ENCODE data around the gene GPRIN1. TPM values are rescaled to one million over a fixed set of nuclear protein-coding genes. Genes with fewer than 3 reads are reported as not detected.

Gene GPRIN1
- total RNA-seq, 2 donors from 2014 or later, result 0.22 to 0.79 TPM

- DNase-seq (ENCODE audit: low spot score), result no peak
- peaks cover 7 to 16% of the 10 kb centered on the region in 2 donors for H3K27me3 ChIP-seq
- H3K9me3 ChIP-seq, result no peaks in the 10 kb centered on the region
- peaks cover 0 to 32% of the 10 kb centered on the region in 2 donors for H3K4me1 ChIP-seq
- H3K4me3 ChIP-seq, result no peak overlapping the region
- H3K27ac ChIP-seq, result no peak overlapping the region
- H3K36me3 ChIP-seq, result no peaks in the 10 kb centered on the region
- TF ChIP-seq, protein P1, sequence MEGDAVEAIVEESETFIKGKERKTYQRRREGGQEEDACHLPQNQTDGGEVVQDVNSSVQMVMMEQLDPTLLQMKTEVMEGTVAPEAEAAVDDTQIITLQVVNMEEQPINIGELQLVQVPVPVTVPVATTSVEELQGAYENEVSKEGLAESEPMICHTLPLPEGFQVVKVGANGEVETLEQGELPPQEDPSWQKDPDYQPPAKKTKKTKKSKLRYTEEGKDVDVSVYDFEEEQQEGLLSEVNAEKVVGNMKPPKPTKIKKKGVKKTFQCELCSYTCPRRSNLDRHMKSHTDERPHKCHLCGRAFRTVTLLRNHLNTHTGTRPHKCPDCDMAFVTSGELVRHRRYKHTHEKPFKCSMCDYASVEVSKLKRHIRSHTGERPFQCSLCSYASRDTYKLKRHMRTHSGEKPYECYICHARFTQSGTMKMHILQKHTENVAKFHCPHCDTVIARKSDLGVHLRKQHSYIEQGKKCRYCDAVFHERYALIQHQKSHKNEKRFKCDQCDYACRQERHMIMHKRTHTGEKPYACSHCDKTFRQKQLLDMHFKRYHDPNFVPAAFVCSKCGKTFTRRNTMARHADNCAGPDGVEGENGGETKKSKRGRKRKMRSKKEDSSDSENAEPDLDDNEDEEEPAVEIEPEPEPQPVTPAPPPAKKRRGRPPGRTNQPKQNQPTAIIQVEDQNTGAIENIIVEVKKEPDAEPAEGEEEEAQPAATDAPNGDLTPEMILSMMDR (IDR thresholded peaks at IDR 0.05), result no peak
Observed at GRCh38 chr5:176624938-176625337, 15.0 kb upstream of the GPRIN1 start.

GRCh38 chr5:176624142-176624541 lies 14.2 kb upstream of the GPRIN1 start:
- Histone ChIP-seq H3K9me3 (no peaks in the 10 kb centered on the region), H3K4me3 (no peak overlapping the region), H3K27me3 (peaks cover 11 to 16% of the 10 kb centered on the region in 2 donors), H3K4me1 (peaks cover 0 to 32% of the 10 kb centered on the region in 2 donors), H3K27ac (no peak overlapping the region), H3K36me3 (no peaks in the 10 kb centered on the region)
- no peak for DNase-seq (ENCODE audit: low spot score)
- TF ChIP-seq, protein P1 (IDR thresholded peaks at IDR 0.05), result no peak

DNA sequence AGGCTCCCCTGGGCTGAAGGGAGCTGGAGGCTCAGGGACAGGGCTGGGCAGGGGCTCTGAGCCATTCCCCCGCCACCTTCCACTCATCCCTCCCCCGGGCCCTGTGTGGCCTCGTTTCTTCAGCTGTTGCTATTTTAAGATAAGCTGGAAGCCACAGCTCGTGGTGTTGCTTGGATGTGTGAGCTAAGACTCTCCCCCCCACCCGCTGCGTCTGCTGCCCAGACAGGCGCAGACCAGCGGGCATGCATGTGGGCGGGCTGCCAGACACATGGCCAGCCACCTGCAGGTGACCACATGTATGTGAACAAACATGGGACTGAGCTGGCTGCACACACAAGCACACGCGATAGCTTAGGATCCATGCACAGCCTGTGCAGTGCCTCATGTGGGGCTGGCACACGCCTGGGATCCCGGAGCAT lies 11.7 kb upstream of the GPRIN1 start:
- peaks cover 0 to 35% of the 10 kb centered on the region in 2 donors for H3K4me1 ChIP-seq
- no peak overlapping the region for H3K27ac ChIP-seq
- H3K9me3 ChIP-seq, result no peaks in the 10 kb centered on the region
- DNase-seq (ENCODE audit: low spot score), result no peak
- TF ChIP-seq, protein P1 (IDR thresholded peaks at IDR 0.05), result no peak
- H3K27me3 ChIP-seq, result peaks cover 5 to 17% of the 10 kb centered on the region in 2 donors
- no peak overlapping the region for H3K4me3 ChIP-seq
- no peaks in the 10 kb centered on the region for H3K36me3 ChIP-seq

DNA sequence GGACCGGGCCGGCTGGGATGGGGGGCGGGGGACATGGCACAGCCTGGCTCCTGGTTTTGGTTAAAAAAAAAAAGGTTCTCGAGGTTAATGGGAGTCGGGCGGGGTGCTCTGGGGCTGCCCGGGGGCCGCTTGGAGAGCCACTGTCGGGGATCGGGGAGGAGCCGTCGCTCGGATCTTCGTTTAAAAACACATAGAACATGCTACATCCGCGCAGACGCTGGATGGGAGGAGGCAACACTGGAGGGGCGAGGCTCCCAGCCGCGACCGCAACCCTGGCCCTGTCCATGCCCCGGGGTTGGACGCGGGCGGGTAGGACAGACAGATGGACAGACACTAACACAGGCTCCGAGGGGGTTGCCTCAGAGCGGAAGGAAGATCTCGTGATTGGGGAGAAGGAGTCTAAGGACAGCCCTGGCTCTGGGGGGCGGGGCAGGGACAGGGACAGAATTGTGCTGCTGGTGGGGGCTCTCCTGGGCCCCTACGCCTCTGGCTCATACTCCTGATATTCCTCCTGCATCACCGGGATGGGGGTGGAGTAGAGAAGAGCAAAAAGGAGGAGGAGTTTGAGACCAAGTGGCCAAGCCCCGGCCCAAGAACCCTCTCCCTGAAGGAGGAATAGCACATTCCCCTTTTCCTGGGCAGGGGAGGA lies 10.5 kb upstream of the GPRIN1 start:
- peaks cover 0 to 35% of the 10 kb centered on the region in 2 donors for H3K4me1 ChIP-seq
- H3K36me3 ChIP-seq, result no peaks in the 10 kb centered on the region
- peaks cover 5 to 17% of the 10 kb centered on the region in 2 donors for H3K27me3 ChIP-seq
- DNase-seq (ENCODE audit: low spot score), result no peak
- H3K9me3 ChIP-seq, result no peaks in the 10 kb centered on the region
- TF ChIP-seq, protein P1 (IDR thresholded peaks at IDR 0.05), result no peak
- no peak overlapping the region for H3K4me3 ChIP-seq
- H3K27ac ChIP-seq, result no peak overlapping the region

GRCh38 chr5:176619569-176620332 lies 9.8 kb upstream of the GPRIN1 start:
- Histone ChIP-seq H3K4me1 (peaks cover 0 to 35% of the 10 kb centered on the region in 2 donors), H3K36me3 (no peaks in the 10 kb centered on the region), H3K4me3 (no peak overlapping the region), H3K27ac (no peak overlapping the region), H3K27me3 (peaks cover 5 to 17% of the 10 kb centered on the region in 2 donors), H3K9me3 (no peaks in the 10 kb centered on the region)
- TF ChIP-seq, protein P1 (IDR thresholded peaks at IDR 0.05), result no peak
- no peak for DNase-seq (ENCODE audit: low spot score)
